AG09319 (cell line): ENCODE results near the gene MRPS31.

Experiments
- DNase-seq: peaks from one replicate; pipeline ENCODE4 v3.0.0-alpha.2; 2010; ENCODE audit warnings: low read depth; ENCODE audit errors: extremely low read depth
- CTCF ChIP-seq: IDR thresholded peaks from 2 replicates; pipeline ENCODE4 v1.5.1; 2011; ENCODE audit warnings: low read depth, mild to moderate bottlenecking, inconsistent platforms, low read length, moderate library complexity

The MRPS31 gene

GRCh38 chr13:40770934-40771618 is at the start of gene MRPS31:
Gene MRPS31 (minus strand): TSS chr13:40771190. CDS start chr13:40771136, 54 bp downstream.
- no peak for TF ChIP-seq CTCF
- peak; percentile 89 for DNase-seq

GRCh38 chr13:40819797-40820315 is 48.9 kb upstream of the MRPS31 start:
- no peak for TF ChIP-seq CTCF
- no peak for DNase-seq

- DNase-seq = no peak
Measured at GRCh38 chr13:40818926-40819325, 47.9 kb upstream of the MRPS31 start.

GRCh38 chr13:40814803-40815202 is 43.8 kb upstream of the MRPS31 start:
- TF ChIP-seq CTCF = no peak
- DNase-seq = no peak

More at GRCh38 chr13:40818926-40819325, 47.9 kb upstream of the MRPS31 start:
- TF ChIP-seq CTCF = no peak

GRCh38 chr13:40813667-40814454 is 42.9 kb upstream of the MRPS31 start:
- no peak for DNase-seq
- peak; percentile 31 for TF ChIP-seq CTCF

- DNase-seq = no peak
Measured at GRCh38 chr13:40812724-40813445, 41.9 kb upstream of the MRPS31 start.

More at GRCh38 chr13:40812724-40813445, 41.9 kb upstream of the MRPS31 start:
- no peak for TF ChIP-seq CTCF
